Midbrain (tissue), 1 donor: Measurements from ENCODE around the gene NRXN2.
"Not testable (repeated sequence)": the region's sequence is repeated elsewhere in the genome, so short reads cannot be mapped to it uniquely, and the experiment has no call there.

Experiments
- DNase-seq: peaks from one replicate; lab custom pipeline; 2025; lab: John Stamatoyannopoulos, UW

Gene NRXN2

DNA sequence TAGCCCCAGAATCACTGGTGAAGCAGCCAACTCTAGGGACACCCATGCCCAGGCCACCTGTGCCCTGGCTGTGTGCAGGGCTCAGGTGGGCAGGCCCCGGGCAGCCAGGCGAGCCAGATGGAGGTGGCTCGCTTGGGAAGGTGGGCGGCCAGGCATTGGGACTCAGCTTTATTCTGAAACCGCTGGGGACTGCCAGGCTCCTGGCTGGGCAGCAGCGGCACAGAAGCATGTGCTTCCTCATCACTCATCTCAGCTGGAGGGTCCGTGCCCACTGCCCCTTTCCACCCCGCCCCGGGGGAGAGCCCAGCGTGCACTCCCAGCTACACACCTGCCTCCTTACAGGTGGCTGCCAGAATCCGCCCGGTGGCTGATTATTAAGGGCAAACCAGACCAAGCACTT, 159.0 kb downstream of the NRXN2 start:
- DNase-seq, result no peak

DNA sequence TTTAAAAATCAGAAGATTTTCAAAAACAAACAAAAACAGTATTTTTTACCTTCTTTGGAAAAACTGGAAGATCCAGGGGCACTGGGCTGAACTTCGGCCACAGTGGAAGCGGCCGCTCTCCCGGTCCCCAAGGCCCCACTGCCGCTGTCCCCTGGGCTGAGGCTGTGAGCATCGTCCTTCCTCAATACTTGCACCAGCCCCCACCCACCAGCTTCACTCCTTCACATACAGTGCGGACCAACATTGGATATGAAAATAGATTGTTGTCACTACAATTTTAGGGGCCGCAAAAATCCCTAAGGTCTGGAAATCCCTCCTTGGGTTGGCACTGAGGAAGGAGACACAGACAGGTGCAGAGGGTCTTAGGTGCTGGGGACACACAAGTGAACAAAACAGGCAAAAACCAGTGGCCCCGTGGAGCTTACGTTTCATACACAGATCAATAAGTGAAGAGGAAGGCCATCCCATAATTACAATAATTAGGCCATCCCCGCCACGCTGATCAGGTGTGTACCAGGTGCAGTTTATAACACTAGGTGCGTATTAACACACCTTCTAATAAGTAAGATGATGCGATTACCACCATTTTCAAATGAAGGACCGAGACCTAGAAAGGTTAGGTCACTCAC, 160.2 kb downstream of the NRXN2 start:
- DNase-seq, result no peak

DNA sequence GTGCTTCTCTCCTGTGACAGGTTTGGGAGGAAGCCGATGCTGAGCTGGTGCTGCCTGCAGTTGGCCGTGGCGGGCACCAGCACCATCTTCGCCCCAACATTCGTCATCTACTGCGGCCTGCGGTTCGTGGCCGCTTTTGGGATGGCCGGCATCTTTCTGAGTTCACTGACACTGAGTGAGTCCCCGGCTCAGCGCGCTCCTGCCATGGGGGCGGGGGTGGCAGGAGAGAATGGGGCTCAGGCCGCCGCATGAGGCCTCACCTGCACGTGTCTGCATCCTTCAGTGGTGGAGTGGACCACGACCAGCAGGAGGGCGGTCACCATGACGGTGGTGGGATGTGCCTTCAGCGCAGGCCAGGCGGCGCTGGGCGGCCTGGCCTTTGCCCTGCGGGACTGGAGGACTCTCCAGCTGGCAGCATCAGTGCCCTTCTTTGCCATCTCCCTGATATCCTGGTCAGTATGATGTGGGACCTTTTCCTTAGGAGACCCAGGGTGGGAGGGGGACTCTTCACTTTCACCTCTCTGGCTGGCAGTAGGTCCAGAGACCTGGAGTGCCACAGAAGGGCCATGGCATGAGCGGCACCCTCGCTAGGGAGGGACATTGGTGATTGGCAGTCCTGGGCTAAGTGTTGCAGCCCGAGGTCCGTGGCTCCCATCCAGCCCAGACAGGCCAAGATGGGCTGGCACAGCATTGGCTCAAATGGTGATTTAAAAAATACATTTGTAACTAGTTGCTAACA, 160.8 kb downstream of the NRXN2 start:
- DNase-seq, result no peak

DNA sequence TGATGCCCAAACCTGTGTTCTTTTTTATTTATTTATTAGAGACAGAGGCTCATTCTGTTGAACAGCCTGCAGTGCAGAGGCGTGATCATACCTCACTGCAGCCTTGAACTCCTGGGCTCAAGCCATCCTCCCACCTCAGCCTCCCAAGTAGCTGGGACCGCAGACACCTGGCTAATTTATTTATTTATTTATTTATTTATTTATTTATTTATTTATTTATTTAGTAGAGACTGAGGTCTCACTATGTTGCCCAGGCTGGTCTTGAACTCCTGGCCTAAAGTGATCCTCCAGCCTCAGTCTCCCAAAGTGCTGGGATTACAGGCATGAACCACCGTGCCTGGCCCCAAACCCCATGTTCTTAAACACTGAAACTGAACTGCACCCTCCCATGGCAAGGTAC, 161.6 kb downstream of the NRXN2 start:
- not testable (repeated sequence) for DNase-seq

DNA sequence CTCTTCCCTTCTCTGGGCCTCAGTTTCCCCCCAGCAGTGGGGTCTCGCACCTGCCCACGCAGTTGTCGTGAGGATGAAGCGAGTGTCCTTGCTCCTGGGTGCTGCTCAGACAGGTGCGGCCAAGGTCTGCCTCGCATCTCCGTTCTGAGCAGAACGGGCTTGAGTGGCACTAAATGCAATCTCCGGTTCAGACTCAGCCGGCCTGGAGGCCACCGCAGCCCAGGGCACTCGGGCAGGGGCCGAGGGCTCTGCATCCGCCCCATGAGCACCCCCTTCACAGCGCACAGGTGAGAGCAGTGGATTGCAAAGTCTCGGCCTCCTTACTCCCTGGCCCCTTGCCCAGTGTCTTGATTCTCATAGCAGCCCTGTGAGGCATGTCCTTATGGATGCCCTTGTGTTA, 162.1 kb downstream of the NRXN2 start:
- no peak for DNase-seq

DNA sequence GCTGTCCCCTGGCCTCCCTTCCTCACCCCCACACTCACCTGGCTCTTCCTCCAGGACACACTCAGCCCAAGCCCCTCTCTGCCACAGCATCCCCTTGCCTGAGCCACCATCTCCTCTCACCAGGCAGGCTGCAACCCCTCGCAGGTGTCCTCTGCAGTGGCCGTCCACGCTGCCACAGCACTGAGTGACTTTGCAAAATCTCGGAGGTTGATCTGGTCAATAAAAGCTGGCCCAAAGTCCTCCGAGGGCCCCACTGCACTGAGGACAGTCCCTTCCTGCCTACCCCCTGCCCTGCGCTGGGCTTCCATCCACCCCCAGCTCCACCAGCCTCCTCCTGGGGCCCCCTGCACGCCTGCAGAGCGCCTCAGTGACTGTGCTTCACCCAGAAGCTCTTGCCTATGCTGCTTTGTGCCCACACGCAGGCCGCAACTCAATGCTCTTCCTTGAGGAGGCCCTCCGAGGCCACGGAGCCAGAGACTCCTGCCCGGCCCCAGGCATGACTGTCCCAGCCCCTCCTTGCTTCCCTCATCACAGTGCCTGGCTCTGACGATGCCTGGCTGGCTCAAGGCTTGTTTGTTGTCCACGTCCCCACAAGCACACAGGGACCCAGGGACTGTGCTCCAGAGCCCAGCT, 162.7 kb downstream of the NRXN2 start:
- DNase-seq, result no peak

DNA sequence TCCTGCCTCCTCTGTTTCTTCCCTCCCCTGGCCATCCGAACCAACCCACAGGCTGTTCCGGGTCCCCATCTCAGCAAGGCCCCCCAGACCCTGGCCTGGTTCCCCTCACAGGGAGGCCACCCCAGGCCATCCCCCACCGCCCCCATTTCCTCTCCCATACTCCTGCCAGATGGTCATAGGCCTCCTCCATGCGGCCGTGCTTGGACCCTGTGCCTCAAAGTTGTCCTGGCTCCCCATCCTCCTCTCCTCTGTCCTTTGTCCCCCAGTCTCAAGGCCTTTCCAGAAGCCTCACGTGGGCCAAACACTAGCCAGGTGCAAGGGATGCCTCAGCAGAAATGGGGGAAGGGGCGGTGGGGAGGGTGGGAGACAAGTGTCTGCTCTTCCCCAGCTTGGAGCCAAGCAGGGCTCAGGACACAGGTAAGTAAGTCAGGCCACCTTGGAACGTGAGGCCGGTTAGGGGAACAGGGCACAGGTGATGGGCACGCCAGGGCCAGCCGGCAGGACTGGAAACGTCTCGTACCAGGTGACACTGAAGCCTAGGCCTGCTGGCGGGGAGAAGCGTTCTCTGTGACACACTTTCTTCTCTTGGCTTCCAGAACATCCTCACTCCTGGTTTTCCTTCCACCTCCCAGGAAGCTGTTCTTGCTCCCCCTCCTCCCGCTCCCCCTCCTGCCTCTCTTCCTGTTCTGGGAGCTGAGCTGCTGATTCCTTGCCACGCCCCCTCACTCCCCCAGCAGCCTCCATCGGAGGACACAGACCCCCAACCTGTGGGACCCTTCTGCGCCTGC, 163.5 kb downstream of the NRXN2 start:
- no peak for DNase-seq

DNA sequence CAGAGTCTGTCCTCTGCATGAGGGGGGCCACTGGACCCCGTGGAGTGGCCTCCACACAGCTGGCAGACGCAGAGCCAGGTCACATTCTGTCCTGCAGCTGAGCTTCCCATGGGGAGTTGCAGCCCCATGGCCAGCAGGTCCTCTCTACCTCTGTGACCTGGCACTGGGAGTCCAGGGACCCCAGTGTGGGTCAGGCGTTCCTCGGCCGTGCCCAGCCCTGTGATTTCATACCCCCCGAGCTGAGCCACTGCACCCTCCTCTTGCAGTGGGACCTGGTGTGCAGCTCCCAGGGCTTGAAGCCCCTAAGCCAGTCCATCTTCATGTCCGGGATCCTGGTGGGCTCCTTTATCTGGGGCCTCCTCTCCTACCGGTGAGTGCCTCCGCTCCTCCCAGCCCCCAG, 164.1 kb downstream of the NRXN2 start:
- DNase-seq, result no peak

DNA sequence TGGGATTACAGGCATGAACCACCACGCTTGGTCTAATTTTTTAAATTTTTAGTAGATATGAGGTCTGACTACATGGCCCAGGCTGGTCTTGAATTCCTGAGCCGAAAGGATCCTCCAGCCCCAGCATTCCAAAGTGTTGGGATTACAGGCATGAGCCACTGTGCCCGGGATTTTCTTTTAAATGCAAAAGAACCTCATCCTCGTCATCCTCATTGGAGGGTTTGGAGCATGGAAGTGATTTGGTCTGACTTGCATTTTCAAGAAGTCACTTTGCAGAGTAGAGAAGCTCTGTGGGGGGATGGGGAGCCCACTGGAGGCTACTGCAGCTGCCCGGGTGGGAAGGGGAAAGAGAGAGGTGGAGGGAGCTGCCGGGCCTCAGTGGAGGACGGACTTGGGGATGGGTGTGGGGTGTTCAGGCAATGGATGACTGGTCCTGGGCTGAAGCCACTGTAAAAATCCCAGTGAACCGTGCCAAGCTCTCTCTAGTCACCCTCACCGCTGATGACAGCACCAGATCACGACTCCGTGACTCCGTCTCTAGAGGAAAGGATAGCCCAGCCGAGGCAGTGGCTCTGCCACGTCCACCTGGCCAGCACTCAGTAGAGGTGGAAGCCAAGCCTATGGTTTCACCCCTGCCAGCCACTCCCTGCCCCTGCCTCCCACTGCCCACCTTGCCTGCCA, 164.8 kb downstream of the NRXN2 start:
- DNase-seq, result no peak

DNA sequence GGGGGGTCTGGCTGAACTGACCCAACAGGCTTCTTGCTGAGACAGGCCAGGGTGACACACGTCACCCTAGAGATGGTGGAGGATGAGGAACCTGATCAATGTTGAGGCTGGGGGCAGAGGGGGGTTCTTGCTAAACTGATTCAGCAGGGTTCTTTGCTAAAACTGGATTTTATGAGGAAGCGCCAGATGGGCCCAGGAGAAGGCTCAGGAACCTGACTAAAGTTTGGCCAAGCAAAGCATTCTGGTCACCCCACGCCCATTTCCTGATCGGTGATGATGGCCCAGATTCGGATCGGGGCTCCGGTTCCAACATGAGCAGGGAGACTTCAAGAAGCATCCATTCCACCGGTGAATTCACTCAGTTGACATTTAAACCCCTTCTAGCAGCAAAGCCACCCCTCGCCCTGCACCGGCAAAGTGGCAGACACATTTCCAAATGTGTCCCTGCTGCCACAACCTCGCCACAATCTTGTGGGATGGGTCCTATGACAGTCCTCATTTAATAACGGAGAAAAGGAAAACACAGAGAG, 166.2 kb downstream of the NRXN2 start:
- no peak for DNase-seq
